Hepatocyte (in vitro differentiated cells): Measurements from ENCODE around the gene IGSF9. TPM values are rescaled to one million over a fixed set of nuclear protein-coding genes. Genes with fewer than 3 reads are reported as not detected.
A peak's percentile ranks its signal among the peaks of the same experiment; 100 is the strongest.

Experiments
- DNase-seq: peaks from one replicate; pipeline ENCODE4 v3.0.0-alpha.2; 2016; ENCODE audit warnings: low spot score
- H2AFZ ChIP-seq: fragments of 200-600 bp; sonication (generic); 2 replicates; pipeline ENCODE4 v1.6.0; 2016; ENCODE audit warnings: antibody characterized with exemption, mild to moderate bottlenecking
- H3K27ac ChIP-seq: fragments of 200-600 bp; sonication (generic); 2 replicates; pipeline ENCODE4 v1.5.1; 2016; ENCODE audit warnings: mild to moderate bottlenecking
- H3K27me3 ChIP-seq: fragments of 200-600 bp; sonication (generic); 2 replicates; pipeline ENCODE4 v1.6.1; 2016
- H3K36me3 ChIP-seq: fragments of 200-600 bp; sonication (generic); replicated peaks from 2 replicates; pipeline ENCODE4 v1.5.1; 2016; ENCODE audit warnings: low read depth; ENCODE audit not compliant: insufficient read depth
- H3K4me1 ChIP-seq: fragments of 200-600 bp; sonication (generic); 2 replicates; pipeline ENCODE4 v1.5.1; 2016; ENCODE audit warnings: mild to moderate bottlenecking, moderate library complexity; ENCODE audit not compliant: insufficient read depth
- H3K4me2 ChIP-seq: fragments of 200-600 bp; sonication (generic); 2 replicates; pipeline ENCODE4 v1.6.0; 2016
- H3K4me3 ChIP-seq: fragments of 200-600 bp; sonication (generic); 2 replicates; pipeline ENCODE4 v1.5.1; 2016; ENCODE audit warnings: mild to moderate bottlenecking
- H3K79me2 ChIP-seq: fragments of 200-600 bp; sonication (generic); 2 replicates; pipeline ENCODE4 v1.6.0; 2017; ENCODE audit warnings: mild to moderate bottlenecking
- H3K9me2 ChIP-seq: fragments of 200-600 bp; sonication (generic); replicated peaks from 2 replicates; pipeline ENCODE4 v1.6.0; 2017; ENCODE audit warnings: mild to moderate bottlenecking; ENCODE audit not compliant: insufficient read depth
- H3K9me3 ChIP-seq: fragments of 200-600 bp; sonication (generic); 2 replicates; pipeline ENCODE4 v1.5.1; 2016; ENCODE audit warnings: low read depth, mild to moderate bottlenecking
- H4K20me1 ChIP-seq: fragments of 200-600 bp; sonication (generic); 2 replicates; pipeline ENCODE4 v1.6.0; 2016; ENCODE audit warnings: mild to moderate bottlenecking; ENCODE audit not compliant: insufficient read depth, poor library complexity, severe bottlenecking
- CTCF ChIP-seq: fragments of 200-600 bp; sonication (generic); IDR thresholded peaks from 2 replicates; pipeline ENCODE4 v1.5.1; 2016; ENCODE audit warnings: antibody characterized with exemption, mild to moderate bottlenecking; ENCODE audit not compliant: poor library complexity
- EZH2 ChIP-seq: fragments of 200-600 bp; sonication (generic); IDR thresholded peaks from 2 replicates; pipeline ENCODE4 v1.6.1; 2016; ENCODE audit warnings: antibody characterized with exemption, mild to moderate bottlenecking, borderline replicate concordance
- EZH2phosphoT487 ChIP-seq: fragments of 200-600 bp; sonication (generic); IDR thresholded peaks from one replicate; pipeline ENCODE4 v1.6.1; 2018; ENCODE audit warnings: antibody characterized with exemption, mild to moderate bottlenecking, low read depth, moderate library complexity; ENCODE audit not compliant: unreplicated experiment, severe bottlenecking
- WGBS: methylation state at CpG from one replicate; pipeline ENCODE4 v1.1.6; 2016; ENCODE audit warnings: low lambda C conversion rate; ENCODE audit errors: missing lambda C conversion rate; 5-methylcytosine and 5-hydroxymethylcytosine counted together
- polyA plus RNA-seq: library from polyadenylated mRNA; unstranded; fragments of >200 nt; fragmentation: Nextera tagmentation; extraction: Ambion mirVana; gene quantifications from 2 replicates; pipeline ENCODE4 v1.2.1, GENCODE V29; 2016
- total RNA-seq: library from RNA; depleted of rRNA; stranded (reverse); fragments of >200 nt; gene quantifications from 2 replicates; pipeline ENCODE4 v1.2.3, GENCODE V29; 2014

Gene IGSF9
- total and polyA plus RNA-seq, 2 experiments from 2014 or later = 8.2 to 22.5 TPM

GRCh38 chr1:159914252-159915018 lies 31.0 kb downstream of the IGSF9 start:
- no peaks in the 10 kb centered on the region for H3K9me3 ChIP-seq
- WGBS = 71% methylated on average over 10 of the region's 10 CpGs
- no peaks in the 10 kb centered on the region for H3K9me2 ChIP-seq
- peaks cover 50% of the 10 kb centered on the region for H3K4me1 ChIP-seq
- no peaks in the 10 kb centered on the region for H3K36me3 ChIP-seq
- no peak overlapping the region for H3K4me2 ChIP-seq
- H3K27me3 ChIP-seq = no peaks in the 10 kb centered on the region
- H4K20me1 ChIP-seq = no peaks in the 10 kb centered on the region
- H3K27ac ChIP-seq = peak overlapping the region; percentile 70
- no peak overlapping the region for H3K4me3 ChIP-seq
- no peak overlapping the region for H2AFZ ChIP-seq
- DNase-seq = no peak
- TF ChIP-seq CTCF (no peak), EZH2 (no peak), EZH2phosphoT487 (no peak)
- no peaks in the 10 kb centered on the region for H3K79me2 ChIP-seq

- H3K4me1 ChIP-seq = peaks cover 56% of the 10 kb centered on the region
- no peaks in the 10 kb centered on the region for H3K36me3 ChIP-seq
Observed at GRCh38 chr1:159913451-159914192, 31.8 kb downstream of the IGSF9 start.

DNA sequence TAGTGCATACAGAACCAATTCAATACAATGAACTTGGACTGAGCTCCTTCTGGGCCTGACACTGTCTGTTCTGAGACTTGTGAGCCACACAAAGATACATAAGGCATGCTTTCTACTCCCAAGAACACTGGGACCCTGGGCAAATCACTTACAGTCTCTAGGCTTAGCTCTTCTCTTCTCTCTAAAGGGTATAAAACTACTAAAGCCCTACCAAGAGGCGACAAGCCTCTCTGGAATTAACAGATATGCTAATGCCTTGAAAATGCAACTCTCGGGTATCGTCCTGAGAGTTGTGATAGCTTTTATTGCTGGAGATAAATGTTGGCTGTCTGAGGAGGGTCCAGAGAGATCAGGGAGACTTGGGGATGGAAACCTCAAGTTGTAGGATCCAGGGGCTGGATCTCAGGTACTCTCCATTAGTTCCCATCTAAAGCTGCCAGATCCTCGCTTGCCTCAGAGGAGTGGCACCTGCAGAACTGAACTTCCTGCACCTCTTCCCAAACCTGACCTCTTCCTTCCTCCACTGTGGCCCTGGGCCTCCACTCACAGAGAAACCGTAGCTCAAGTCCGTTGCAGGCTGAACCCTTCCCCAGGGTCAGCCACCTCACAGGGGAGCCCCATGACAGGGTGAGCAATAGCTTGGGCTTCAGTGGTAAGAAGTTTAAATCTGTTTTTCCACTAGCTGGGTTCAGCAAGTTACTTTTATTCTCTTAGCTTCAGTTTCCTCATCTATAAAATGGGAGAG lies 33.9 kb downstream of the IGSF9 start:
- no peaks in the 10 kb centered on the region for H4K20me1 ChIP-seq
- no peak for DNase-seq
- no peaks in the 10 kb centered on the region for H3K9me2 ChIP-seq
- no peaks in the 10 kb centered on the region for H3K27me3 ChIP-seq
- no peak overlapping the region for H2AFZ ChIP-seq
- peaks cover 57% of the 10 kb centered on the region for H3K4me1 ChIP-seq
- H3K27ac ChIP-seq = peak overlapping the region; percentile 74
- 76% methylated on average over 6 of the region's 6 CpGs for WGBS
- no peak overlapping the region for H3K4me2 ChIP-seq
- TF ChIP-seq CTCF (no peak), EZH2 (no peak), EZH2phosphoT487 (no peak)
- H3K4me3 ChIP-seq = no peak overlapping the region
- no peaks in the 10 kb centered on the region for H3K9me3 ChIP-seq
- no peaks in the 10 kb centered on the region for H3K79me2 ChIP-seq
- no peaks in the 10 kb centered on the region for H3K36me3 ChIP-seq

More at GRCh38 chr1:159913451-159914192, 31.8 kb downstream of the IGSF9 start:
- Histone ChIP-seq H3K9me3 (no peaks in the 10 kb centered on the region), H3K27me3 (no peaks in the 10 kb centered on the region), H2AFZ (no peak overlapping the region), H4K20me1 (no peaks in the 10 kb centered on the region), H3K27ac (peak overlapping the region; percentile 70), H3K9me2 (no peaks in the 10 kb centered on the region), H3K4me2 (peak overlapping the region; percentile 15), H3K79me2 (no peaks in the 10 kb centered on the region), H3K4me3 (no peak overlapping the region)
- TF ChIP-seq EZH2phosphoT487 (no peak), EZH2 (no peak), CTCF (no peak)
- DNase-seq = no peak
- 63% methylated on average over 5 of the region's 5 CpGs for WGBS
